ENCODE measurements around the gene ENOX1.

Gene ENOX1

GRCh38 chr13:43487885-43488284 is 298.9 kb downstream of the ENOX1 start:
- no peak overlapping the region for H3K4me3 ChIP-seq (ENCODE audit: low read length)
- no peak for TF ChIP-seq CTCF (conservative IDR thresholded peaks at IDR 0.05; ENCODE audit: low read length)
- DNase-seq (ENCODE audit: low read depth): no peak

GRCh38 chr13:43487461-43487860 is 299.3 kb downstream of the ENOX1 start:
- no peak overlapping the region for H3K4me3 ChIP-seq (ENCODE audit: low read length)
- no peak for TF ChIP-seq CTCF (conservative IDR thresholded peaks at IDR 0.05; ENCODE audit: low read length)
- DNase-seq (ENCODE audit: low read depth): no peak

GRCh38 chr13:43484432-43485225 is 302.1 kb downstream of the ENOX1 start:
- H3K4me3 ChIP-seq (ENCODE audit: low read length): no peak overlapping the region
- DNase-seq (ENCODE audit: low read depth): no peak
- no peak for TF ChIP-seq CTCF (conservative IDR thresholded peaks at IDR 0.05; ENCODE audit: low read length)

- no peak for DNase-seq (ENCODE audit: low read depth)
- no peak for TF ChIP-seq CTCF (conservative IDR thresholded peaks at IDR 0.05; ENCODE audit: low read length)
- H3K4me3 ChIP-seq (ENCODE audit: low read length): no peak overlapping the region
Observed at GRCh38 chr13:43483930-43484329, 302.8 kb downstream of the ENOX1 start.

GRCh38 chr13:43482641-43483040 is 304.1 kb downstream of the ENOX1 start:
- no peak overlapping the region for H3K4me3 ChIP-seq (ENCODE audit: low read length)
- TF ChIP-seq CTCF (conservative IDR thresholded peaks at IDR 0.05; ENCODE audit: low read length): no peak
- no peak for DNase-seq (ENCODE audit: low read depth)

GRCh38 chr13:43482026-43482425 is 304.7 kb downstream of the ENOX1 start:
- no peak for TF ChIP-seq CTCF (conservative IDR thresholded peaks at IDR 0.05; ENCODE audit: low read length)
- no peak overlapping the region for H3K4me3 ChIP-seq (ENCODE audit: low read length)
- no peak for DNase-seq (ENCODE audit: low read depth)

- H3K4me3 ChIP-seq (ENCODE audit: low read length): no peak overlapping the region
- no peak for DNase-seq (ENCODE audit: low read depth)
- TF ChIP-seq CTCF (conservative IDR thresholded peaks at IDR 0.05; ENCODE audit: low read length): no peak
Observed at GRCh38 chr13:43478902-43479301, 307.9 kb downstream of the ENOX1 start.
